CD4-positive, alpha-beta T cell treated with Interleukin-17A for 4 hours (primary cell): ENCODE results near the gene MED7.

Experiments
- DNase-seq: peaks from one replicate; pipeline ENCODE4 v3.0.0-alpha.2; 2020; ENCODE audit warnings: mixed read lengths

MED7 gene

GRCh38 chr5:157100140-157100679 is 42.5 kb downstream of the MED7 start:
- no peak for DNase-seq

GRCh38 chr5:157088342-157088990 is 54.2 kb downstream of the MED7 start:
- no peak for DNase-seq
